NCI-H774 (cell line): ENCODE measurements around the gene BCAN.

Experiments
- DNase-seq: peaks from one replicate; lab custom pipeline; 2025; lab: John Stamatoyannopoulos, UW

Gene BCAN

DNA sequence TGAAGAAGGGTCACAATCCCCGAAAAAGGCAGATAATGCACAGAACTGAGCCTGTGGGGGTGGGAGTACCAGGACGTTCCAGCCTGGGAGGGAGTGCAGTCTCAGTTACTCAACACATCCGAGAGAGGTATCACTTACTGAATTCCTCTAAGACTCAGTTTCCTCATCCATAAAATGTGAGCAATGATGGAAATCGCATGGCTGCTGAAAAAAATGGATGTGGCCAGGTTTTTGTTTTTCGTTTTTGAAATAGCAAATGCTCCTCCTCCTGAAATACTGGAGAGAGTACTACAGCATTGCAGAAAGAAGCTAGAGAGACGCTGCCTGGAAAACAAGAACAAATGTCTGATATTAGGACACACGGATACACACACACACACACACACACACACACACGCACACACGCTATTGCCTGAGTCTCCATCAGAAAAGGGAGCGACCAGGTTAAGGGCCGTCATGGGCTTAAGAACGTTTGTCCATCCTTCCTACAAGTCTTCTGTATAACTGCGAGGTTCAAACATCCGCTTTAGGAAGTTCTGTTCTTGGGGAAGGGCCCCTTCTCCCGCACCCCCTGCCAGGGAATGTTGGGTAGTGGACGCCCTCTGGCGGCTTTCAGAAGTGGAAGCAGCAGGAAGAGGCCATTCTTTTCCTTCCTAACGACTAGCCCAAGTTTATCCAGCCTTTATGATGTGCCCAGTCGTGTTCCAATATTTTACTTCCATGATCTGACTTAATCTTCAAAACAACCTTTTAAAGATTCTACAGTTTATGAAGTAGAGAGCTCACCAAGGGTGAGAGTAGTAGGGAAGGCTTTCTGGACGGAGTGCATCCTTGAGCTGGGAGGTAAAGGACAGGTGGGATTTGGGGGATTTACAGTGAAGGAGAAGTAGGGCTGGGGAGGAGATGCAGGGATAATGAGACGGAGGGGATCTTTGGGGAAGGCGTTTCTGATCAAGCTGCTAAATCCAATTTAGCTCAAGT is 36.0 kb downstream of the BCAN start:
- DNase-seq = peak; percentile 55

DNA sequence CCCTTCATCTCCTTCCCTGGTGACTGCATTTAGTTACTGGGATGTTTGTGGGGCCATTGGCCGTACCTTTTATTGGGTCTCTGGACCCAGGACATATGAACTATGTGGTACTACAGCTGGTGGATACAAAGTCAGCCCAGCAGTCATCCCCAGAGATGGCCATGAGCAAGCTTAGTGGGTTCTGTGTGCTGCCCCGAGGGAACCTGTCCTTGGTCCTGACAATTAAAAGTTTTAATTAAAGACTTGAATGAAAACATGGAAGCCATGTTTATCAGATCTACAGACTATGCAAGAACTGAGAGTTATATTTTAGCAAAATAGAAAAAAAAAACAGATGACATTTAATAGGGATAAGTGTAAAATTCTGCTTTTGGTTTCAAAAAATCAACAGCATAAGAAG is 38.1 kb downstream of the BCAN start:
- DNase-seq = no peak

DNA sequence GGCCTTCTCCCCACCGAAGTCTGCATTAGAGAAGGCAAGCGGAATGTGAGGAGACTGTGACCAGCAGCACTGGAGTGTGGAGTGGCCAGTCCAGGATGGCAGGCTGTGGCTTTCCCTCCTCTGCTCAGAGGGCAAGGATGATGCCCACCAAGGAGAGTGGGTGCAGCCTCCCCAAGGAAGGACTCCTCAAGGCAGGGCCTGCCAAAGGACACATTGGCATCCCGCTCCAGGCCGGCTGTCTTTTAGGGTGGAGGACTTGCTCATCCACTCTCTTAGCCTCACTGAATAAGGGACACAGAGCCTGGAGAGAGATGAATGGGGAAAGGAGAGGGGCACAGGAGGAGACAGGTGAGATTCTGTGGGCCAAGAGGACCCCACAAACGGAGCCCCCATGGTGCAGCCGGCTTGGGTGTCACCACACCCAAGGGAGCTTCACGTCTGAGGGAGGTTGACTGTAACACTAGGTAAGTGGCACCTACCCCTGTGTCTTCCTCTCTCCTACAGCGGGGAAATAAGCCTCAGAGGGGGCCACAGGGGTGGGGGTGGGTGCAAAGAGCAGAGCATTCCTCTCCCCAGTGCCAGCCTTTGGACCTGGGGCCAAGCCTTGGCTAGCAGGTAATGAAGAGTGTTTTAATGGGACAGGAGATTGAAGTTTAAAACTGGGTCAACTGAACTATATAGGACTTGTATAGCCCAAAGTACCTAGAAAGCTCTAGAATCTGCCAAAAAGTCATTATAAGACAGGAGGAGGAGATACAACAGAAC is 39.5 kb downstream of the BCAN start:
- no peak for DNase-seq

DNA sequence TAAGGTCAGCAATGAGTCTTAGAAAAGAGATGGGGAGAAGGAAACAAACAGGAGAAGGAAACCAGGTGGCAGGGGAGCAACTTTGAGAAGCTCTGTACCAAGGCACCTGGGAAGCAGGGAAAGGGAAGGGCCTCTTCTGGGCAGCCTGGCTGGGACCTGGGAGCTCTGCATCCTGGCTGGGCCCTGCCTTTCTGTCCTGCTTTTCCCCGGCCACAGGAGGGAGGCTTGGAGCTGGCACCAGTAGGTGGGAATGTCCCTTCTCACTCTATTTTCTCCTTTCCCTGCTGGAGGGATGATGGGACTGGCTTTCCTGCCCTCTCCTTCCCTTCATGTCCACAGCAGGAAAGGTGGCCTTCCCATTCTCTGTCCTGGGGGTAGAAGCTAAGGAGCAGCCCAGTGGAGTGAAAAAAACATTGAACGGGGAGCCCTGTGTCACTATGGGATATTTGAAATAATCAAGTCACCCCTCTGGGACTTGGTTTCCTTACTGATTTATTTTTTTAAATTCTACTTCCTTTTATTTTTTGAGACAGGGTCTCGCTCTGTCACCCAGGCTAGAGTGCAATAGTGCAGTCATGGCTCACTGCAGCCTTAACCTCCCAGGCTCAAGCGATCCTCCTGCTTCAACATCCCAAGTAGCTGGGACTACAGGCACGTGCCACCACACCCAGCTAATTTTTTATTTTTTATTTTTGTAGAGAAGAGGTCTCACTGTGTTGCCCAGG is 40.4 kb downstream of the BCAN start:
- DNase-seq = no peak

DNA sequence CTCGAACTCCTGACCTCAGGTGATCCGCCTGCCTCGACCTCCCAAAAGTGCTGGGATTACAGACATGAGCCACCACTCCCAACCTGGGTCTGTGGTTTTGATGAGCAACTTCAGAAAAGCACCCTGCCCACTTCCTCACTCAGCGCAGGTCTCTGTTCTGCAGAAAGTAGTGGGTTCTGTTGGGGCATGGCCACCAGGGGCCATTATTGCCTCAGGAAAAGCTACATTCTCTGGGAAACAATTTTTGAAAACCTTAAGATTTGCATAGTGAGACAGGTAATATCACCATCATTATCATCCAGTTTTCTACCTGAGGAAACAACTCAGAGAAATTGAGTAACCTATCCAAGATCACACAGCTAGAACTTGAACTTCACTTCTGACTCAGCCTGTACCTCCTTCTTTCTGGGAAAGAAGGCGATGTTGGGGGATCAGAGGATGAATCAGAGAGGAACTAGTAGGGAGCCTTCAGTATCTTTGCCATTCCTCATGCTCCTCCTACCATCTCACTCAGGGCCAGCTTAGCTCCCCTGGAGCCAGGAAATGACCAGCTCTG is 42.4 kb downstream of the BCAN start:
- no peak for DNase-seq

DNA sequence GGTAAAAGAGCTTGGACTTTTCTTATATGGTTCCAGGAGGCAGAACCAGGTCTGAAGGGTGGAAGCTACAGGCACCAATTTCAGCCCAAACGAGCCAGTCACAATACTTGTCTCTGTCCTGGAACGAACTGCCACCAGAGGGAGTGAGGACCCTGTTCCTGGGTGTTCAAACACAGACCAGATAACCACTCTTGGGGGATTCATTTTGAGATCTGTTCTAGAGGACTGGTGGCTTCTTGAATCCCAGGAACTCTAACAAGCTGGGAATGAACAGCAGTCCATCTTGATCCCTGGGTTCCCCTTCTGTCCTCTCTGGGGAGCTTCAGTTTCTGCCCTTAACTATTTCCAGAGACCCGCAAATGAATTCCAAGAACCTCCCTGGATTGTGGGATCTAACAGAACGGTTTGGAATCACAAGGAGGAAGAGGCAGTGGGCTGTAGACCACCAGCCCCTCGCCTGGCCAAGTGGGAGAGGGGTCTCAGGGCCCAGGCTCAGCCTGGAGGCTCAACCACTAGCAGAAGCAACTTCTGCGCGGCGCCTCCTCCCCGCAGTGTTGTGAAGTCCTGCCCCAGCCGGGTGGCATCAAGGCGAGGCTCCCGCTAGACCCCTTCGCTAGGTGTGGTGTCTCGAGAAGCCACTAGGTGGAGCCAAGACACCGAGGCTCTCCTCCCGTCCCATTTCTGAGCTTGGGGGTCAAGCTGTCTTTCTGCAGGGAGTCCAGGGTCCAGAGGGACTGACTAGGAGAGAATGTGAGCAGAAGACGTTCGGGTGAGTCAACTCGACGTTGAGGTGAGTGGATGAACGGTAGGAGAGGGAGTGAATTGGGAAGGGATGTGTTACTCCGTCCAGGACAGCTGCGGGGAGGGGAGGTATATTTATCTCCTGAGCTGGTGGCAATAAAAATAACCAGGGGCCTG is 47.4 kb downstream of the BCAN start:
- DNase-seq = peak; percentile 55

DNA sequence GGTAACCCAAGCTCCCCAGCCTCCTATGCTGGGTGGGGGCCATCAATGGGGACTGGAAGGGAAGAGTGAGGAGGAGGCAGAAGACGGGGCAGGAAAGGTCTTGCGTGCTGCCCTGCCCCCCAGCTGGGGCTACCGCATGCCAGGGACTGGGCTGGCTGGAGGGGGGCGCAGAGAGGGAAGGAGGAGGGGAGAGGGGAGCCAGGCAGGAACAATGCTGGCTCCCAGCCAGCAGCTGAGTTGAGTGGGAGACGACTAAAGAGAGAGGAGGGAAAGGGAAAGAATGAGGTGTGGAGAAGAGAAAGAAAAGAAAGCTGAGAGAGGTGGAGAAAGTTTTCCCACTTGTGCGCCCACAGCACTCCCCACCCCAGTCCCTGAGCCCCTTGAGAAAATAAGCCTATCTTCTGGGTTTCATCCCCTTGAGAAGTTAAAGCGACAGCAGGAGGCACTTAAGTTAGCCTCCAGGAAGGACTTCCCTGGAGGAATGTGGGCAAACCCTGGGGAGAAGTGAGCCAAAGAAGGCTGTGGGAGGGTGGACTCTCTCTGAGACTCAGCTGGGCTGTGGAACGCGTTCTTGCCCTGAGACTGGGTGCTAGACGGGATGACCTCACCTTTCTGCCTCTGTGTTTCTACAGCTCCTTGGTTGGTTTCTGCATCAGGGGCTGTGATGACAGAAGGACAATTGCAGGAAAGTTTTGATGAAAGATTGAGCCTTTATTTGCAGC is 48.2 kb downstream of the BCAN start:
- DNase-seq = no peak

DNA sequence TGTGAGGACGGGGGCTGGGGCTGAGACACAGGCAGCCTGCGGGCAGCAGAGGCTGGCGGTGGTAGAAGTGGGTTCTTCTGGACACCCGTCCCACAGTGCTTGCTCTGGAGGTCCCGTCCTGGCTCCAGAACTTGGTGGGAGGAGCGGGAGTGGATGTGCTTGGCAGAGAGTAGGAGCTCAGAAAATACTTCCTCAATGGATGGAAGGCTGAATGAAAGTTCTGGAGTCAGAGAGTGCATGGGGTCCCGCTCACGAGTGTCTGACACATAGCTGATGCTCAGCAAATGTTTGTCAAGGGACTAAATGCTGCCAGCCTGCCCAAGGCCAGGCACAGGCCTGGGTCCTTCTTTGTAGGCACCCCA is 48.7 kb downstream of the BCAN start:
- DNase-seq = no peak

DNA sequence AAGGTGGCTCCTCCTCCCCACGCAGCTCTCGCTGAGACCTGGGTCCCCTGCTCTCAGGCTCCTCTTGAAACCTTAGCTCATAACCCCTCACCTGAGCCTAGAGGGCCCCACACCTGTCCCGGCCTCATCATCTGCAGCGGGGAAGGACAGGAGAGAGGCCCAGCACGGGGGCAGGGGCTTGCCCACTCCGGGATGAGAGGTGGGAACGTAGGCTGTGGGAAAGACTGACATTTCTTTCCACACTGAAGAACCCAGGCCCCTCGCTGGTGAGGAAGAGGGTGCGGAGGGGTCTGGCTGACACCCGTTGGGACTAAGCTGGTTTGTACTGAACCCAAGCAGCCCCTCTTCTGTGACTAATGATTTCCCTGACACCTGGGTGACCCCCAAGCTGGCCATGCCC is 49.3 kb downstream of the BCAN start:
- no peak for DNase-seq

DNA sequence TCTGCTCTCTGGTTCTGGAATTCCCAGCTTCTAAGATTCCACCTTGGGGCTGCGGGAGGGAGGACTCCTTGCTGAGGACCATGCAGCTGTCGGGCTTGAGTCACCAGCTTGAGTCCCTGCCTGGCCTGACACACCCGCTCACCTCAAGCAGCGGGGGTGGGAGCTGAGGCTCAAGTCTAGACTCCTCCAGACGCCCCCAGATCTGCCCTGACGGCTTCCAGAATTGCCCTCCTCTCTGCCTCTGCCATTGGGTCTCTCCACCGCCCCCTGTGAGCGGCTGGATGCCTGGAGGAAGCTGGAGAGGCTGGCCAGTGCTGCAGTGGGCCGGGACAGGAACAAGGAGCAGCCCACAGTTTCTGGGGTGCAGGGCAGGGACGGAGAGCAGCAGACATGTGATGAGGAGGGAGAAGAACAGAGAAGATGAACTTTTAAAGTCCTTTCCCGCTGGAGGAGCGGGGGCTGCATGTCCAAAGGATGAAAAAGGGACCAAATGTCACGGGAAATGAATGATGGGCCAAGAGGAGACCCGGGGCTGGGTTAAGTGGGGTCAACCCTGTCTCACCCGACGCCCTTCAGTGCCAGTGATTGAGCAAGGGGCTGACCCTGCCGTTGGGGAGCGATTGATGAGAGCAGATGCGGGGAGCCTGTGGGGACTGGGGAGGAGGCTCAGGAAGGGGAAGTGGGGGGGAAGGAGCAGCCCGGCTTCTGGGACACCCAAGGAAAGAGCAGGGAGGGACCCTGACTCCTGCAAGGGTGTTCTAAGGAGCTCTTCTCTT is 49.9 kb downstream of the BCAN start:
- DNase-seq = no peak

DNA sequence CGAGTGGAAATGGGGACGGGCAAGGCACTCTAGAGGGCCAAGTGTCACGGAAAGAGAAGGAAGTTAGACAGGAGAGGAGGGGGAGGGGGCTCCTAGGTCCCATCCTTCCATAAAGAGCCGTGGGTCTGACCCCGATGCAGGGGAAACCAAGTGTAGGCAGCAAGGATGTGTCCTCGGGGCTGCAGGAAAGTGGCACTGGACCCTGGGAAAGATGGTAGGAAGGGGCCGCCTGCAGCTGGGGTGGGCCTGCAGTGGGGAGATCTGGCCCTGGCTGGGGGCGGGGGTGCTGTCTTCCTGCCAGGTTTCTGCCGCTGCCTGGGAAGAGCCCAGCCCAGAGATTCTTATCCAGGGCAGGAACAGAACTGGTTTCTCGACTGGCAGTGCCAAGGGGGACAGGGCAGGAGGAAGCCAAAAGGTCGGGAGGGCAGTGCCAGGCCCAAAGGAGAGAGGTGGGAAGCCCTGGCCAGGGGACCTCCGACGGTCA is 50.6 kb downstream of the BCAN start:
- no peak for DNase-seq

DNA sequence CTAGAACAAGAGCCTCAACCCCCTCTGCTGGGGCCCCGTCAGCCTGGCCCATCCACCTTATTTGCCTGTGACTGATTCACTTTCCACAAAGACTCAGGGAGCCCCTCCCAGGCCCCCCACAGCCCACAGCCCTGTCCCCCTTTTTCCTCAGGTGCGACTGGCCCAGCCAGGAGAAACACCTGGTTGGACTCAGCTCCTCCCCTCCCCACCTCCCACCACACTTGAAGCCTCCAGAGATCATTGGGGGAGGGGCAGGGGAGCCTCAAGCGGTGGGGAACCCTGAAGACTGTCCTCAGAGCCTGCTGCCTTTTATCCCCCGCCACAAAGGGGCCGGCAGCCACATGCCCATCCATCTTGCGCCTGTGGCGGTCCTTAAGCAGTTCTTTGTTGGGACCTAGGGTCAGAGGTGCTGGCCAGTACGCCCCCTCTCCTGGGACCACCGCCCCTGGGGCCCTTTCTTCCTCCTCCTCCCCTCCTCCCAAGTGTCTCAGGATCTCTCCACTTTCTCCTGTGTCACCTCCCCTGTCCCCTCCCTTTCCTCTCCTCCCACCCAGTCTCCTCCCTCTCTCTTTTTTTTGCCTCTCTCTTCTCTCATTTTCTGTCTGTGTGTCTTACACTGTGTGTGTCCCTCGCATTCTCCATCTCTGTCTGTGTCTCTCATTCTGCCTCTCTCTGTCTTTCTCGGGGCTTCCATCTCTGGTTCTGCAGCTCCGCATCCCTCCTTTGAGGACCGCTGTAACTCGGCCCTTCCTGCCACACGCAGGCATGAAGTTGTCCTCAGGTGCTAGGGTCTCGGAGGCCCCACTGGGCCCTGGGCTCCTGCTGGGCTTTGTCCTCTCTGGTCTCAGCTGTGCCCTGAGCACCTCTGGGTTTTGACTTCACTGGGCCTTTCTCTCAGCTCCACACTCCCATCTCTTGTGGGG is 51.3 kb downstream of the BCAN start:
- DNase-seq = peak; percentile 48

DNA sequence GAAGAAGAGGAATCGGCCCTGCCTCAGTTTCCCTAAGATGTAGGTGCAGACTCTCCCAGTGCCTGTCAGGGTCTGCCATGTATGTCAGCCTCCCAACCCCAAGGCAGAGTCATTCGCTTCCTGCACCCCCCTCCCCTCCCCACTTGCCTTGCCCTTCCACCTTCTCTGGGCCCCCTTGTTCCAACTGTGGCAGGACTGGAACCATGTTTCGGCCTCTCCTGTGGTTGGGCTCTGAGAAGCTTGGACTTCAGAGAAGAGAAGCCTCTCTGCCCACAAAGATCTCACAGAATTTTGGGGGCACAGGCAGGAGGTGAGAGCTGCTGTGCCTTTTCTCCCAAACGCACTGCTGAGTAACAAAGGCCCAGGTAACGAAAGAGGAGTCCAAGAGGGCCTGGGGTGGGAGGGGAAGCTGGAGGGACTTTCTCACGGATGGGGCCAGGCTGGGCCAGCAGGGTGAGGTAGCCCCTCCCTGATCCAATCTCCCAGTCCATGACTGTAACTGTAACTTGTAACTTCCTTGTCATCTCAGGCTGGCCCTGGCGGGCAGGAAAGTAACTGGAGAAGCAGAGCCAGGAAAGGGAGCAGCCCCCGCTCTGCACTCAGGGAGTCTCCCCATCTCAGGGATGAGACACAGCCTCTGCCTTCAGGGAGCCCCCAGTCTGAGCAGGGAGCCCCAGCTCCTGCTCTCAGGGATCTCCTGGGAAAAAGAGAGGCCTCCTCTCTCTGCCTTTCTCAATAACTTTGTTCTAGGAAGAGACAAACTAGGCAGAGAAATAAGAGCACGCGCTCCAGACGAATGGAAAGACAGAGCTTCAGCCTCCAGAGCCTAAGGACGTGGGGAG is 52.2 kb downstream of the BCAN start:
- DNase-seq = no peak

DNA sequence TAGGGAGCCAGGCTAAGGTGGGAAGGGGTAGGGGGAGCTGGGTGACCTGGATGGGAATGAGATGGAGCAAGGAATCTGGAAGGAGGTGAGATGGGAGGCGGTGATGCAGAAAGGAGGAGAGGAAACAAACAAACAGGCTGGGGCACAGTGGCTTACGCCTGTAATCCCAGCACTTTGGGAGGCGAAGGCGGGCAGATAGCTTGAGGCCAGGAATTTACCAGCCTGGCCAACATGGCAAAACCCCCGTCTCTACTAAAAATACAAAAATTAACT is 52.7 kb downstream of the BCAN start:
- DNase-seq = no peak

DNA sequence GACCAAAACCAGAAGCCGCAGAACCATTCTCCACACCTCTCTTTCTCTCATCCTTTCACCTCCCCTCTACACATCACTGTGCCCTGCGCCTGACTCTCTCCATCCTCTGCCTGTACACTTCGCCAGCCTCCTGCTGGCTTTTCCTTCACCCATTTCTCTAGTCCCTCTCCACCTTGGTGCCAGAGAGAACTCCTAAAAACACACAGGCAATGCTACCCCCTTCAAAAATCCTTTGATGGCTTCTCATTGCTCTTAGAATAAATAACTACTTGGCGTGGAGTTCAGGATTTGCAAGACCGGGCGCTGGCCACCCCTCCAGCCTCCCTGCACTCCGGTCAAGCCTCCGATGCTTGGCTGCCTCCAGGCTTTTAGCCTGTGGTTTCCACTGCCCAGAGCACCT is 54.8 kb downstream of the BCAN start:
- DNase-seq = no peak

DNA sequence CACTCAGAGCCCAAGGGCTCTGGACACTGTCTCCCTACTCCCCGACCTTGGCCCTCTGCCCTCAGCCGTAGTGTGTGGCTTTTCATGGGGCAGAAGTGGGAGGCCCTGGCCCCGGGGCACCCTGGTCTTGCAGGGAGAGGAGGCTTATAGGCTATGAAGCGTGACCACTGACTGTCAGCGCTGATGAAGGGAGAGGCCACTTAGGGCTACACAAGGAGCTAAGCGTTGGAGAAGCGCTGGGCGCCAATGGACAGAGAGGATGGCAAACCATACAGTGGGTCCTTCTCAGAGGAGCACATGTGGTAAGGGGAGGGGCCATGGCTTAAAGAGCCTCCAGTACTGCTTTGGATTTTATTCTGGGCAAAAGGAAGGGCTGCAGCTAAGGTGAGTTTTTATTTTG is 55.6 kb downstream of the BCAN start:
- no peak for DNase-seq

DNA sequence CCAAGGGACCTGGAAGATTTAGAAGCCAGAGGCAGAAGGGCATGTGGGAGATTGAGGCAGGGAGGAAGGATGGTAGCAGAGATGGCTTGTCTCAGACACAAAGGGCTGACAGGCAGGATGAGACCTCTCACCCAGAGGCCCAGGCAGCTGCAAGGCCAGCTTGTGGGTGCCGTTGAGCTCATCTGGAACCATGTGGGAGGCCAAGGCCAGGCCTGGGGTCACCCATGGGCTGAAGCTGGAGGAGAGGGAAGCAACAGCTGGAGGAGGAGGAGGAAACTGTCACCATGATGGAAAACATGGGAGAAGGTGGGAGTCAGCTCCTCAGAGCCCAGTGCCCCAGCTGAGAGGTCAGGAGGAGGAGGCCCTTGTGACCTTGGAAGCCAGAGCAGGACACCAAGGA is 57.1 kb downstream of the BCAN start:
- DNase-seq = no peak
